Keratinocyte (primary cell): ENCODE data around the gene ETV5.

ENCODE experiments used
- CTCF ChIP-seq, 3 experiments: IDR thresholded peaks in 1 of 3; conservative IDR thresholded peaks in 1 of 3; optimal IDR thresholded peaks in 1 of 3; 2 replicates in 2 of 3; 3 replicates in 1 of 3; pipeline versions ENCODE3 to v1.5.1; 2011; ENCODE audit warnings: low read length in 3 of 3, mild to moderate bottlenecking in 3 of 3, moderate library complexity in 2 of 3, control low read depth in 1 of 3, inconsistent platforms in 1 of 3; ENCODE audit not compliant: insufficient read depth in 2 of 3; ENCODE audit errors: extremely low read depth in 1 of 3
- EZH2 ChIP-seq: IDR thresholded peaks from one replicate; pipeline ENCODE4 v1.6.1; 2012; ENCODE audit warnings: inconsistent platforms, mild to moderate bottlenecking, low read length, moderate library complexity

- TF ChIP-seq CTCF (optimal IDR thresholded peaks at IDR 0.05 in 1 of 3, IDR thresholded peaks at IDR 0.05 in 1 of 3, conservative IDR thresholded peaks at IDR 0.05 in 1 of 3; ENCODE audit: extremely low read depth in 1 of 3, insufficient read depth in 2 of 3, low read length in 3 of 3), result no peak
- no peak for TF ChIP-seq EZH2
These were observed 9.7 kb downstream of the ETV5 start for GRCh38 chr3:186099178-186099577.
